ENCODE data around the gene GRAP2.

GRAP2 gene

GRCh38 chr22:39989633-39990032 is 88.7 kb downstream of the GRAP2 start:
- no peaks in the 10 kb centered on the region for H3K4me1 ChIP-seq (ENCODE audit: control insufficient read depth, low read length)
- H4K20me1 ChIP-seq (ENCODE audit: control insufficient read depth, insufficient read depth, low read depth, low read length), result no peaks in the 10 kb centered on the region
- no peaks in the 10 kb centered on the region for H3K9me3 ChIP-seq (ENCODE audit: control insufficient read depth, insufficient read depth, low read length)
- no peaks in the 10 kb centered on the region for H3F3A ChIP-seq (ENCODE audit: control insufficient read depth, insufficient read depth)
- TF ChIP-seq CTCF (IDR thresholded peaks at IDR 0.05; ENCODE audit: low read depth, low read length, poor library complexity, severe bottlenecking) (no peak), EZH2phosphoT487 (IDR thresholded peaks at IDR 0.05; ENCODE audit: borderline replicate concordance, low read length) (no peak)
- no peaks in the 10 kb centered on the region for H3K9me2 ChIP-seq (replicated peaks; ENCODE audit: control insufficient read depth, low read length)
- H3K27me3 ChIP-seq (ENCODE audit: control insufficient read depth, low read length), result peaks cover 24% of the 10 kb centered on the region
- no peaks in the 10 kb centered on the region for H3K36me3 ChIP-seq (ENCODE audit: control insufficient read depth, low read length)
- H3K27ac ChIP-seq (ENCODE audit: low read depth, low read length), result no peak overlapping the region
- H3K4me2 ChIP-seq (ENCODE audit: low read length), result no peak overlapping the region
- no peaks in the 10 kb centered on the region for H3K79me2 ChIP-seq (ENCODE audit: control insufficient read depth, low read length)
- no peak overlapping the region for H3K4me3 ChIP-seq (ENCODE audit: low read length)

DNA sequence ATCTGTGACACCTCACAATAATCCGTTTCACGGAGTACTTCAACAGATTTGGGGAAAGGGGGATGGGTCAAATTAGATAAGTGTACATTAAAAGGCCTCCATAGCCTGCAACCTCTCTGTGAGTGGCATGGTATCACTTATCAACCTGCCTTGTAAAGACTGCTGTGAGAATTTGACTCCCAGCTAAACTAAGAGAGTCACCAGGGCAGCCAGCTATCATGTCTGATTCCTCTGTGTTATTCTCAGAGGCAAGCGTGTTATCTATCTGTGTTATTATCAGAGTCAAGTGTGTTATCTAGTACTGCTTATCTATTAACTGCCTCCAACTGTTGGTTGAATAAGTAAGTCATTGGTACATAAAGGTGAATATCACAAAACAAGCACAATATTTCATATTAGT is 89.8 kb downstream of the GRAP2 start:
- no peaks in the 10 kb centered on the region for H3K9me3 ChIP-seq (ENCODE audit: control insufficient read depth, insufficient read depth, low read length)
- H3K4me3 ChIP-seq (ENCODE audit: low read length), result no peak overlapping the region
- peaks cover 19% of the 10 kb centered on the region for H3K27me3 ChIP-seq (ENCODE audit: control insufficient read depth, low read length)
- no peaks in the 10 kb centered on the region for H3F3A ChIP-seq (ENCODE audit: control insufficient read depth, insufficient read depth)
- no peak overlapping the region for H3K4me2 ChIP-seq (ENCODE audit: low read length)
- H3K79me2 ChIP-seq (ENCODE audit: control insufficient read depth, low read length), result no peaks in the 10 kb centered on the region
- H3K27ac ChIP-seq (ENCODE audit: low read depth, low read length), result no peak overlapping the region
- H3K9me2 ChIP-seq (replicated peaks; ENCODE audit: control insufficient read depth, low read length), result no peaks in the 10 kb centered on the region
- H4K20me1 ChIP-seq (ENCODE audit: control insufficient read depth, insufficient read depth, low read depth, low read length), result no peaks in the 10 kb centered on the region
- no peaks in the 10 kb centered on the region for H3K4me1 ChIP-seq (ENCODE audit: control insufficient read depth, low read length)
- TF ChIP-seq EZH2phosphoT487 (IDR thresholded peaks at IDR 0.05; ENCODE audit: borderline replicate concordance, low read length) (no peak), CTCF (IDR thresholded peaks at IDR 0.05; ENCODE audit: low read depth, low read length, poor library complexity, severe bottlenecking) (no peak)
- H3K36me3 ChIP-seq (ENCODE audit: control insufficient read depth, low read length), result no peaks in the 10 kb centered on the region

DNA sequence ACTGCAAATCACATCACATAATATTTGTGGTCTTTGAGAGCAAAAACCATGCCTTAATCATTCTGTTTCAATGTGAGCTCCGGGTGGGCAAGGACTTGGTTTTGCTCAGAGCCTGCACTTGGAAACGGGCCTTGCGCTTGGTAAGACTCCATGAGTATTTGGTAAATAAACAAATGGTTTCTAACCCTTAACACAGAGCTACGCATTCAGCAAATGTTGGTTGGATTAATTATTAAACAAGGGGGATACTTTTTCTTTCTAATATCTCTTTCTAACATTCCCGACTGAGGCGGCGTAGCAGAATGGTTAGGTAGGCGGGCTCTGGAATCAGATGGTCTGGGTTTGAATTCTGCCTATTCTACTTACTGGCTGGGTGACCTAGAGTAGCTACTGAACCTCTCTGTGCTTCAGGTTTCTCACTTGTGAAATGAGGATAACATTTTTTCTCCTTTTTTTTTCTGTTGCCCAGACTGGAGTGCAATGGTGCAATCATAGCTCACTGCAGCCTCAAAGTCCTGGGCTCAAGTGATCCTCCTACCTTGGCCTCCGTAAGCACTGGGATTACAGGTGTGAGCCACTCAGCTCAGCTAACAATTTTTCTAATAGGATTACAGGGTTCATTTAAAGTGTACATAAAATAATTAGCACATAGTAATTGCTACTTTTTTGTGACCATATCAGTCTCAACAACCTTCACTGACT is 90.4 kb downstream of the GRAP2 start:
- H3K4me2 ChIP-seq (ENCODE audit: low read length), result no peak overlapping the region
- H3K9me2 ChIP-seq (replicated peaks; ENCODE audit: control insufficient read depth, low read length), result no peaks in the 10 kb centered on the region
- no peaks in the 10 kb centered on the region for H4K20me1 ChIP-seq (ENCODE audit: control insufficient read depth, insufficient read depth, low read depth, low read length)
- no peaks in the 10 kb centered on the region for H3K36me3 ChIP-seq (ENCODE audit: control insufficient read depth, low read length)
- peaks cover 16% of the 10 kb centered on the region for H3K27me3 ChIP-seq (ENCODE audit: control insufficient read depth, low read length)
- H3K79me2 ChIP-seq (ENCODE audit: control insufficient read depth, low read length), result no peaks in the 10 kb centered on the region
- TF ChIP-seq EZH2phosphoT487 (IDR thresholded peaks at IDR 0.05; ENCODE audit: borderline replicate concordance, low read length), result no peak
- no peak for TF ChIP-seq CTCF (IDR thresholded peaks at IDR 0.05; ENCODE audit: low read depth, low read length, poor library complexity, severe bottlenecking)
- H3K4me3 ChIP-seq (ENCODE audit: low read length), result no peak overlapping the region
- H3F3A ChIP-seq (ENCODE audit: control insufficient read depth, insufficient read depth), result no peaks in the 10 kb centered on the region
- H3K4me1 ChIP-seq (ENCODE audit: control insufficient read depth, low read length), result no peaks in the 10 kb centered on the region
- no peak overlapping the region for H3K27ac ChIP-seq (ENCODE audit: low read depth, low read length)
- H3K9me3 ChIP-seq (ENCODE audit: control insufficient read depth, insufficient read depth, low read length), result no peaks in the 10 kb centered on the region
